Spleen (tissue), 13 donors: ENCODE results near the gene PRUNE1. TPM values are rescaled to one million over a fixed set of nuclear protein-coding genes. Genes with fewer than 3 reads are reported as not detected.

ENCODE experiments used
- DNase-seq: peaks from one replicate; pipeline ENCODE4 v3.0.0-alpha.2; 2020
- H3K27ac ChIP-seq, 8 donors: fragments of 200-600 bp; sonication (generic) in 7 of 8; 1 replicate in 4 of 8; 2 replicates in 4 of 8; pipeline versions ENCODE4 v1.5.0 to v1.8.0; 2016 to 2021; ENCODE audit warnings: inconsistent platforms in 4 of 8, mild to moderate bottlenecking in 4 of 8, moderate library complexity in 1 of 8
- H3K27me3 ChIP-seq, 7 donors: fragments of 200-600 bp; sonication (generic) in 6 of 7; replicated peaks in 1 of 7; 1 replicate in 4 of 7; 2 replicates in 3 of 7; pipeline versions ENCODE4 v1.5.0 to v1.8.0; 2016 to 2021; ENCODE audit warnings: inconsistent platforms in 3 of 7, mild to moderate bottlenecking in 1 of 7
- H3K36me3 ChIP-seq, 6 donors: fragments of 200-600 bp; sonication (generic) in 5 of 6; 1 replicate in 4 of 6; 2 replicates in 2 of 6; pipeline versions ENCODE4 v1.5.0 to v1.8.0; 2016 to 2021; ENCODE audit warnings: inconsistent platforms in 2 of 6
- H3K4me1 ChIP-seq, 6 donors: fragments of 200-600 bp; sonication (generic) in 5 of 6; 1 replicate in 3 of 6; 2 replicates in 3 of 6; pipeline versions ENCODE4 v1.5.0 to v1.8.0; 2016 to 2021; ENCODE audit warnings: inconsistent platforms in 3 of 6
- H3K4me3 ChIP-seq, 8 donors: fragments of 200-600 bp; sonication (generic) in 7 of 8; 1 replicate in 4 of 8; 2 replicates in 4 of 8; pipeline versions ENCODE4 v1.5.0 to v1.8.0; 2016 to 2021; ENCODE audit warnings: inconsistent platforms in 4 of 8, mild to moderate bottlenecking in 4 of 8, moderate library complexity in 2 of 8
- H3K9me3 ChIP-seq, 8 donors: fragments of 200-600 bp; sonication (generic) in 7 of 8; 1 replicate in 4 of 8; 2 replicates in 4 of 8; pipeline versions ENCODE4 v1.5.0 to v1.8.0; 2016 to 2021; ENCODE audit warnings: inconsistent platforms in 4 of 8
- CTCF ChIP-seq, 11 experiments: fragments of 200-600 bp in 7 of 11; fragments of 450-650 bp in 4 of 11; sonication (generic) in 4 of 11; IDR thresholded peaks in 8 of 11; conservative IDR thresholded peaks in 3 of 11; 1 replicate in 7 of 11; 2 replicates in 4 of 11; pipeline versions ENCODE4 v1.4.0 to v1.8.0; 2016 to 2021; ENCODE audit warnings: antibody characterized with exemption in 11 of 11, inconsistent platforms in 4 of 11, mild to moderate bottlenecking in 1 of 11
- POLR2A ChIP-seq, 3 donors: fragments of 450-650 bp; IDR thresholded peaks; one replicate each; pipeline ENCODE4 v1.5.1; 2017; ENCODE audit warnings: antibody characterized with exemption in 3 of 3, mild to moderate bottlenecking in 1 of 3
- POLR2AphosphoS5 ChIP-seq, 3 donors: sonication (generic); formaldehyde crosslinking; IDR thresholded peaks; one replicate each; pipeline ENCODE4 v1.5.1; 2017; ENCODE audit warnings: antibody characterized with exemption in 3 of 3
- WGBS, 5 donors: extraction: QIAGEN DNeasy Blood & Tissue Kit in 3 of 5; methylation state at CpG; one replicate each; pipeline versions ENCODE4 v1.1.5 to v1.1.7; 2013 to 2018; 5-methylcytosine and 5-hydroxymethylcytosine counted together
- intact Hi-C: fragments of 100-400 bp; cut with DNase I; formaldehyde crosslinking; loops from one replicate; pipeline ENCODE4 v1.15.0; 2023; ENCODE audit warnings: low total_unique reads
- long read RNA-seq, 2 donors: transcript quantifications; one replicate each; lab custom pipeline, GENCODE V29; 2026
- polyA plus RNA-seq, 3 donors: library from polyadenylated mRNA; stranded (reverse); fragments of 200-250 nt; gene quantifications; one replicate each; pipeline ENCODE4 v1.2.1, GENCODE V29; 2013
- total RNA-seq, 7 donors: library from RNA; depleted of rRNA in 3 of 7; stranded (reverse); fragments of >200 nt in 3 of 7; fragmentation: NEBNext Ultra II Directional in 4 of 7; extraction: Animal tissue kit (Norgen Biotek cat#: 25700) in 4 of 7; gene quantifications; one replicate each; pipeline versions ENCODE4 v1.1.0 to v1.2.1, GENCODE V29; 2016 to 2021
- donor health status: healthy with polysubstance abuse.
- donor health status: DM: no; HTN: no; CAD: no; lungs with moderate emphysema.
- donor health status: DM: no; HTN: no; CAD: no.
- donor health status: Bipolar disorder and iron deficiency.
- donor health status: healthy.
- donor health status: DM: no; HTN: no; CAD: no.
- donor health status: DM: yes; HTN: yes; CAD: no.

PRUNE1 gene, protein sequence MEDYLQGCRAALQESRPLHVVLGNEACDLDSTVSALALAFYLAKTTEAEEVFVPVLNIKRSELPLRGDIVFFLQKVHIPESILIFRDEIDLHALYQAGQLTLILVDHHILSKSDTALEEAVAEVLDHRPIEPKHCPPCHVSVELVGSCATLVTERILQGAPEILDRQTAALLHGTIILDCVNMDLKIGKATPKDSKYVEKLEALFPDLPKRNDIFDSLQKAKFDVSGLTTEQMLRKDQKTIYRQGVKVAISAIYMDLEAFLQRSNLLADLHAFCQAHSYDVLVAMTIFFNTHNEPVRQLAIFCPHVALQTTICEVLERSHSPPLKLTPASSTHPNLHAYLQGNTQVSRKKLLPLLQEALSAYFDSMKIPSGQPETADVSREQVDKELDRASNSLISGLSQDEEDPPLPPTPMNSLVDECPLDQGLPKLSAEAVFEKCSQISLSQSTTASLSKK
- total RNA-seq (10 to 100 TPM; 15.7 to 22.6 (median 17.7) TPM), polyA plus RNA-seq (10 to 100 TPM in 1 of 3 donors, 1 to 10 TPM in 2; 9.2 to 12.8 (median 9.9) TPM)
- long read RNA-seq, donor 1, partial matches to known transcripts, result 0 of 2 reads
- long read RNA-seq, donor 1, other reads (novel, unspliced or antisense), result 0 of 2 reads
- long read RNA-seq, donor 2, partial matches to known transcripts, result 0 of 2 reads
- long read RNA-seq, donor 2, other reads (novel, unspliced or antisense), result 0 of 2 reads

GRCh38 chr1:151008244-151009205, at the start of gene PRUNE1:
Gene PRUNE1 (plus strand): TSS chr1:151008449. CDS start chr1:151008633, 184 bp downstream.
- peaks cover 41 to 100% (median 88%) of the 10 kb centered on the region in 6 donors for H3K4me1 ChIP-seq
- peak within 1 kb of the TSS; percentile 84 to 95 (median 90) for H3K27ac ChIP-seq
- WGBS, 5 donors, result 0 to 1% (median 1%) methylated on average over 53 to 69 of the region's 69 CpGs
- peaks cover 0 to 9% (median 0%) of the 10 kb centered on the region in 6 donors for H3K36me3 ChIP-seq
- peak within 1 kb of the TSS; percentile 19 to 87 (median 60) for H3K4me3 ChIP-seq
- H3K27me3 ChIP-seq, result no peaks in the 10 kb centered on the region
- intact Hi-C loops, result no loop called here
- no peaks in the 10 kb centered on the region for H3K9me3 ChIP-seq
- TF ChIP-seq POLR2A (IDR thresholded peaks at IDR 0.05) (no peak), CTCF (IDR thresholded peaks at IDR 0.05 in 8 of 11, conservative IDR thresholded peaks at IDR 0.05 in 3 of 11) (peak in 8 of 11 experiments; percentile 15 to 52 (median 40)), POLR2AphosphoS5 (IDR thresholded peaks at IDR 0.05) (peak; percentile 85 to 93 (median 86))
- peak; percentile 99 for DNase-seq

DNA sequence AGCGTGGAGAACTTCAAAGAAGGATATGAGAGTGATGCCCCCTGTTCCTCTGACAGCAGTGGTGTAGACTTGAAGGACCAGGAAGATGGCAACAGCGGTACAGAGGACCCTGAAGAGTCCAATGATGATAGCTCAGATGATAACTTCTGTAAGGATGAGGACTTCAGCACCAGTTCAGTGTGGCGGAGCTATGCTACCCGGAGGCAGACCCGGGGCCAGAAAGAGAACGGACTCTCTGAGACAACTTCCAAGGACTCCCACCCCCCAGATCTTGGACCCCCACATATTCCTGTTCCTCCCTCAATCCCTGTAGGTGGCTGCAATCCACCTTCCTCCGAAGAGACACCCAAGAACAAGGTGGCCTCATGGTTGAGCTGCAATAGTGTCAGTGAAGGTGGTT, 47.6 kb upstream of the PRUNE1 start:
- DNase-seq, result peak; percentile 54
- intact Hi-C loops, result no loop called here
- H3K36me3 ChIP-seq, result peaks cover 0 to 100% (median 91%) of the 10 kb centered on the region in 6 donors
- 94 to 99% (median 98%) methylated on average over 7 of the region's 7 CpGs for WGBS, 5 donors
- no peak overlapping the region for H3K27ac ChIP-seq
- no peak for TF ChIP-seq POLR2A (IDR thresholded peaks at IDR 0.05)
- no peak for TF ChIP-seq POLR2AphosphoS5 (IDR thresholded peaks at IDR 0.05)
- no peak for TF ChIP-seq CTCF (IDR thresholded peaks at IDR 0.05 in 8 of 11, conservative IDR thresholded peaks at IDR 0.05 in 3 of 11)
- H3K27me3 ChIP-seq, result no peaks in the 10 kb centered on the region
- peaks cover 0 to 17% (median 2%) of the 10 kb centered on the region in 6 donors for H3K4me1 ChIP-seq
- no peaks in the 10 kb centered on the region for H3K9me3 ChIP-seq
- H3K4me3 ChIP-seq, result no peak overlapping the region

- Histone ChIP-seq H3K36me3 (peaks cover 0 to 100% (median 99%) of the 10 kb centered on the region in 6 donors), H3K4me1 (peaks cover 0 to 17% (median 2%) of the 10 kb centered on the region in 6 donors), H3K27ac (peak overlapping the region in 1 of 8 donors; percentile 34), H3K4me3 (no peak overlapping the region), H3K27me3 (no peaks in the 10 kb centered on the region), H3K9me3 (no peaks in the 10 kb centered on the region)
- no peak for DNase-seq
- intact Hi-C loops, result no loop called here
- TF ChIP-seq CTCF (IDR thresholded peaks at IDR 0.05 in 8 of 11, conservative IDR thresholded peaks at IDR 0.05 in 3 of 11), result no peak
- no peak for TF ChIP-seq POLR2AphosphoS5 (IDR thresholded peaks at IDR 0.05)
- TF ChIP-seq POLR2A (IDR thresholded peaks at IDR 0.05), result no peak
- WGBS, 5 donors, result 68 to 80% (median 71%) methylated on average over 4 of the region's 4 CpGs
These were observed 46.5 kb upstream of the PRUNE1 start for GRCh38 chr1:150961756-150962155.
